ENCODE measurements around the gene NKD1. TPM values are rescaled to one million over a fixed set of nuclear protein-coding genes. Genes with fewer than 3 reads are reported as not detected.

NKD1 gene
- total RNA-seq, 1 donor from 2014 or later: 31.3 TPM

DNA sequence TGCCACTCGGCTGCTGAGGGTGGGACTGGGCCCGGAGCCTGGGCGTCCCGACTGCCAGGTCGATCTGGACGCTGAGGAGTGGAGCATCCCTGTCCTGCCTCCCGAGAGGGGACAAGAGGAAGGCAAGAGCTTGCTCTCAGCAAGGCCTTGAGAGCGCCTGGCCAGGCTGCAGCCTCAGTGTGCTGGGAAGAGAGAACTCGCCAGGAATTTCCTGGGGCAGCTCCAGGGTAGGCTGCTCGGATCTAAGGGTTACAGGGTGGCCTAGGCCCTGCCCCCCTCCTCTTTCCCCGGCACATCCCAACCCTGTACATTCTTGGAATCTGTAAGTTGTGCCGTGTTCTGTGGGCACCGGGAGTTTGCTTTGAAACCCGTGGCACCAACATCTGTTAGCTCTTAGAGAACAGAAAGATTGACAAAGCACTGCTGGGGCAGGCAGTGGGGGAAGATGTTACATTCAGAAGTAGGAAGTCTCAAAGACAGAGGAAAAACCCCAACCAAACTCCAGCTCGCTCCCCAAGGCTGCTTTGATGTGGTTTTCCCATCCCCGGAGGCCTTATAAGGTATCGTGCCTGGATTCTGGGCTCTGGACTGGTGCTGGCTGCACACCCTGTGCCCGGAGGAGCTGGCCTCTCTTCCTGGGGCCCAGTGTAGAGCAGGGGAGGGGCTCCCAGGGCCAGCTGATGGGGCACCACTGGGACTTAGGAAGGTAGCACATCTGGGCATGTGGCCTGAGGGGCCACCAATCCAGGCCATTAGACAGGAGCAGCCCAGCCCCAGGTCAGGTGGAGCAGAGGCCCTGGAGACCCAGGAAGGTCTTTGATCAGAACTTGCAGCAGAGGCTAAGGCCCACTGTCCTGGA lies 55.2 kb downstream of the NKD1 start:
- H3K4me3 Mint-ChIP-seq (ENCODE audit: unreplicated experiment): no peak overlapping the region
- H3K27ac Mint-ChIP-seq (ENCODE audit: unreplicated experiment): no peak overlapping the region
- DNase-seq: no peak
- TF ChIP-seq, protein P1, sequence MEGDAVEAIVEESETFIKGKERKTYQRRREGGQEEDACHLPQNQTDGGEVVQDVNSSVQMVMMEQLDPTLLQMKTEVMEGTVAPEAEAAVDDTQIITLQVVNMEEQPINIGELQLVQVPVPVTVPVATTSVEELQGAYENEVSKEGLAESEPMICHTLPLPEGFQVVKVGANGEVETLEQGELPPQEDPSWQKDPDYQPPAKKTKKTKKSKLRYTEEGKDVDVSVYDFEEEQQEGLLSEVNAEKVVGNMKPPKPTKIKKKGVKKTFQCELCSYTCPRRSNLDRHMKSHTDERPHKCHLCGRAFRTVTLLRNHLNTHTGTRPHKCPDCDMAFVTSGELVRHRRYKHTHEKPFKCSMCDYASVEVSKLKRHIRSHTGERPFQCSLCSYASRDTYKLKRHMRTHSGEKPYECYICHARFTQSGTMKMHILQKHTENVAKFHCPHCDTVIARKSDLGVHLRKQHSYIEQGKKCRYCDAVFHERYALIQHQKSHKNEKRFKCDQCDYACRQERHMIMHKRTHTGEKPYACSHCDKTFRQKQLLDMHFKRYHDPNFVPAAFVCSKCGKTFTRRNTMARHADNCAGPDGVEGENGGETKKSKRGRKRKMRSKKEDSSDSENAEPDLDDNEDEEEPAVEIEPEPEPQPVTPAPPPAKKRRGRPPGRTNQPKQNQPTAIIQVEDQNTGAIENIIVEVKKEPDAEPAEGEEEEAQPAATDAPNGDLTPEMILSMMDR (IDR thresholded peaks at IDR 0.05; ENCODE audit: partially characterized antibody, unreplicated experiment): no peak
- H3K36me3 Mint-ChIP-seq (ENCODE audit: unreplicated experiment): no peaks in the 10 kb centered on the region
- peaks cover 3% of the 10 kb centered on the region for H3K27me3 Mint-ChIP-seq (ENCODE audit: unreplicated experiment)
- H3K4me1 Mint-ChIP-seq (ENCODE audit: low read depth, unreplicated experiment): peaks cover 18% of the 10 kb centered on the region
- H3K9me3 Mint-ChIP-seq (ENCODE audit: unreplicated experiment): peaks cover 8% of the 10 kb centered on the region

DNA sequence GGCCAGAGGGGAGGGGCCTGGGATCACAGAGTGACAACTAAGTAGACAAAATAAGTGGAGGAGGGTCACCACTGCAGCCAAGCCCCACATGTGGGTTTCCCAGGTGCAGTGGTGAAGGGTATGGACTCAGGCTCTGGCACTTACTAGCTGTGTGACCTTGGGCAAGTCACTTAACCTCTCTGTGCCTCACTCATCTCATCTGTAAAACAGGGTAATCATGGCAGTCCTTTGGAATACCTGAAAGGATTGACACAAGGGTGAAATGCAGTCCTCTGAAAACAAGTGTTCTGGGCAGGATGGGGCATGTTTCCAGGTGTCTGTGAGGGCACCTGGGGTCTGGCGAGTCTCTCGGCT lies 55.8 kb downstream of the NKD1 start:
- no peak for DNase-seq
- Mint-ChIP-seq H3K27me3 (ENCODE audit: unreplicated experiment) (peaks cover 3% of the 10 kb centered on the region), H3K36me3 (ENCODE audit: unreplicated experiment) (no peaks in the 10 kb centered on the region), H3K4me1 (ENCODE audit: low read depth, unreplicated experiment) (peaks cover 19% of the 10 kb centered on the region), H3K9me3 (ENCODE audit: unreplicated experiment) (peaks cover 8% of the 10 kb centered on the region), H3K4me3 (ENCODE audit: unreplicated experiment) (no peak overlapping the region), H3K27ac (ENCODE audit: unreplicated experiment) (no peak overlapping the region)
- TF ChIP-seq, protein P1 (IDR thresholded peaks at IDR 0.05; ENCODE audit: partially characterized antibody, unreplicated experiment): no peak

GRCh38 chr16:50604610-50605009 lies 56.4 kb downstream of the NKD1 start:
- H3K9me3 Mint-ChIP-seq (ENCODE audit: unreplicated experiment): peaks cover 8% of the 10 kb centered on the region
- no peaks in the 10 kb centered on the region for H3K36me3 Mint-ChIP-seq (ENCODE audit: unreplicated experiment)
- peaks cover 3% of the 10 kb centered on the region for H3K27me3 Mint-ChIP-seq (ENCODE audit: unreplicated experiment)
- H3K4me1 Mint-ChIP-seq (ENCODE audit: low read depth, unreplicated experiment): peaks cover 25% of the 10 kb centered on the region
- TF ChIP-seq, protein P1 (IDR thresholded peaks at IDR 0.05; ENCODE audit: partially characterized antibody, unreplicated experiment): no peak
- no peak overlapping the region for H3K27ac Mint-ChIP-seq (ENCODE audit: unreplicated experiment)
- H3K4me3 Mint-ChIP-seq (ENCODE audit: unreplicated experiment): no peak overlapping the region
- DNase-seq: no peak

- TF ChIP-seq, protein P1 (IDR thresholded peaks at IDR 0.05; ENCODE audit: partially characterized antibody, unreplicated experiment): no peak
- no peak for DNase-seq
- H3K36me3 Mint-ChIP-seq (ENCODE audit: unreplicated experiment): no peaks in the 10 kb centered on the region
- H3K4me3 Mint-ChIP-seq (ENCODE audit: unreplicated experiment): no peak overlapping the region
- H3K27me3 Mint-ChIP-seq (ENCODE audit: unreplicated experiment): peaks cover 3% of the 10 kb centered on the region
- H3K27ac Mint-ChIP-seq (ENCODE audit: unreplicated experiment): no peak overlapping the region
- H3K4me1 Mint-ChIP-seq (ENCODE audit: low read depth, unreplicated experiment): peaks cover 22% of the 10 kb centered on the region
- H3K9me3 Mint-ChIP-seq (ENCODE audit: unreplicated experiment): peaks cover 4% of the 10 kb centered on the region
These were observed 57.7 kb downstream of the NKD1 start for GRCh38 chr16:50605733-50606430.
